H1 (cell line): ENCODE measurements around the gene LIMA1. TPM values are rescaled to one million over a fixed set of nuclear protein-coding genes. Genes with fewer than 3 reads are reported as not detected.
A peak's percentile ranks its signal among the peaks of the same experiment; 100 is the strongest.

ENCODE experiments used
- BACH1 ChIP-seq: IDR thresholded peaks from 2 replicates; pipeline ENCODE4 v1.6.1; 2012; ENCODE audit warnings: low read length, improper control_type of control experiment
- KDM4A ChIP-seq: IDR thresholded peaks from one replicate; pipeline ENCODE4 v1.7.1; 2012; ENCODE audit warnings: low read depth, mild to moderate bottlenecking, moderate library complexity, low read length, inconsistent platforms; ENCODE audit not compliant: severe bottlenecking
- TAF1 ChIP-seq: IDR thresholded peaks from 2 replicates; pipeline ENCODE4 v1.6.1; 2011; ENCODE audit warnings: mild to moderate bottlenecking, low read depth, low read length
- TCF12 ChIP-seq: IDR thresholded peaks from 2 replicates; pipeline ENCODE4 v1.6.1; 2011; ENCODE audit warnings: low read depth, mild to moderate bottlenecking, low read length
- polyA plus RNA-seq, 7 experiments: library from polyadenylated mRNA; depleted of rRNA in 3 of 7; stranded (reverse) in 5 of 7; unstranded in 2 of 7; fragments of >200 nt in 5 of 7; fragments of 200-250 nt in 2 of 7; gene quantifications; 1 replicate in 5 of 7; 2 replicates in 1 of 7; 4 replicates in 1 of 7; pipeline versions ENCODE4 v1.2.1 to v1.2.3, GENCODE V29; 2011 to 2013; ENCODE audit warnings: missing spikeins in 2 of 7, mixed read lengths in 2 of 7
- total RNA-seq: library from RNA; stranded (reverse); fragmentation: NEBNext Ultra II Directional; extraction: Animal tissue kit (Norgen Biotek cat#: 25700); gene quantifications from 2 replicates; pipeline ENCODE4 v1.2.1, GENCODE V29; 2021

Gene LIMA1
- total and polyA plus RNA-seq, 2 of the 8 experiments (the other 6 are each of a cell fraction or from before 2014, with no cell fraction given): 12.7 to 47.6 TPM

DNA sequence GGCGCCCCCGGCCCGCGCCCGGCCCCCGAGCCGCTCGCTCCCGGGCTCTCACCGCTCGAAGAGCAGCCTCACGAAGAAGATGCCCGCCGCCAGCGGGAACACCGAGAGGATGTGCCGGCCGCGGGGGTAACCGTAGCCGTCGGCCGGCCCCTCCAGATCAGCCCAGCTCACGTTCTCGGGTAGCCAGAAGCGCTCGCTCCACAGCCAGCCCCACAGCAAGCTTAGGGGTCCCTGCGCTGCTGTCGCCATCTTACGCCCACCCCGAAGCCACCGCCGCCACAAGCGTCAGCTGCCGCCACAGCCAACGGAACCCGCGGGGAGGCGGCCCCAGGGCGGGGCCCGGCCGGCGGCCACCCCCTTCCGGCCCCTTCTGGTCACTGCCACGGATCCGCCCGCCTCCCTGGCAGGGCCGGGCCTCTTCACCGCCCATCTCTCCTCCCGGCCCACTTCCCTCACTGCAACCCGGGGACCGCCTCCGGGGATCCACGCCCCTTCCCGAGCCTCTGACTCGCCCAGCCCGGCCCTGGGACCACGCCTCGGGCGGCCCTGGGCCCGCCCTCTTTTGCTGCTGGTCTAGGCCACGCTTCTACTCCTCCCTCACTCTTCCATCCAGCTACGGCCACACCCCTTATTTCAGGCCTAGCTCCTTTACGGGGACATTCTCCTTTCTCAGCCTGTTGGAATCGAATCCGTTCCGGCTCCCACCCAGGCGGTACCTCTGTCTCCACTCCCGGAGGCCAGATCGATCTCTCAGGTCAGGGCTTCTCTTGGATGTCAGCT, 116.1 kb downstream of the LIMA1 start, which contains the start of gene CERS5 (continued):
- TF ChIP-seq TCF12 (no peak), KDM4A (no peak), BACH1 (peak; percentile 8; the same call in 1 of the 2 replicates), TAF1 (peak; percentile 69)
